IMR-90 (cell line): ENCODE measurements around the gene ZC2HC1B.
"Not testable (repeated sequence)": the region's sequence is repeated elsewhere in the genome, so short reads cannot be mapped to it uniquely, and the experiment has no call there.

Source experiments
- CEBPB ChIP-seq: IDR thresholded peaks from 2 replicates; pipeline ENCODE4 v1.6.1; 2012; ENCODE audit warnings: low read depth, low read length, improper control_type of control experiment
- CTCF ChIP-seq: conservative IDR thresholded peaks from 2 replicates; pipeline ENCODE4 v1.5.1; 2012; ENCODE audit warnings: mild to moderate bottlenecking, low read depth, low read length, improper control_type of control experiment
- FOS ChIP-seq: fragments of 150-350 bp; IDR thresholded peaks from 2 replicates; pipeline ENCODE4 v1.6.1; 2016; ENCODE audit warnings: low read depth, low read length
- MAFK ChIP-seq: IDR thresholded peaks from 2 replicates; pipeline ENCODE4 v1.6.1; 2012; ENCODE audit warnings: low read depth, low read length, improper control_type of control experiment
- MAZ ChIP-seq: IDR thresholded peaks from 2 replicates; pipeline ENCODE4 v1.6.1; 2012; ENCODE audit warnings: low read depth, mild to moderate bottlenecking, low read length, improper control_type of control experiment, moderate library complexity, borderline replicate concordance
- MXI1 ChIP-seq: IDR thresholded peaks from 2 replicates; pipeline ENCODE4 v1.6.1; 2012; ENCODE audit warnings: low read depth, mild to moderate bottlenecking, low read length, moderate library complexity, borderline replicate concordance
- POLR2A ChIP-seq: IDR thresholded peaks from 2 replicates; pipeline ENCODE4 v1.6.1; 2012; ENCODE audit warnings: mild to moderate bottlenecking, low read depth, low read length
- RAD21 ChIP-seq: IDR thresholded peaks from 2 replicates; pipeline ENCODE4 v1.6.1; 2012; ENCODE audit warnings: low read length, improper control_type of control experiment
- RCOR1 ChIP-seq: IDR thresholded peaks from 2 replicates; pipeline ENCODE4 v1.6.1; 2012; ENCODE audit warnings: mild to moderate bottlenecking, low read length, improper control_type of control experiment; ENCODE audit not compliant: insufficient replicate concordance
- RFX5 ChIP-seq: IDR thresholded peaks from 2 replicates; pipeline ENCODE4 v1.8.0; 2012; ENCODE audit warnings: low read depth, mild to moderate bottlenecking, low read length, moderate library complexity
- SMC3 ChIP-seq: fragments of 150-350 bp; IDR thresholded peaks from 2 replicates; pipeline ENCODE4 v1.6.1; 2016; ENCODE audit warnings: low read depth, mild to moderate bottlenecking, antibody characterized with exemption, low read length, moderate library complexity
- TF ChIP-seq, protein P1 (sequence below): fragments of 150-350 bp; IDR thresholded peaks from 2 replicates; pipeline ENCODE4 v1.6.1; 2017; ENCODE audit warnings: mild to moderate bottlenecking, antibody characterized with exemption, low read length, low read depth

DNA sequence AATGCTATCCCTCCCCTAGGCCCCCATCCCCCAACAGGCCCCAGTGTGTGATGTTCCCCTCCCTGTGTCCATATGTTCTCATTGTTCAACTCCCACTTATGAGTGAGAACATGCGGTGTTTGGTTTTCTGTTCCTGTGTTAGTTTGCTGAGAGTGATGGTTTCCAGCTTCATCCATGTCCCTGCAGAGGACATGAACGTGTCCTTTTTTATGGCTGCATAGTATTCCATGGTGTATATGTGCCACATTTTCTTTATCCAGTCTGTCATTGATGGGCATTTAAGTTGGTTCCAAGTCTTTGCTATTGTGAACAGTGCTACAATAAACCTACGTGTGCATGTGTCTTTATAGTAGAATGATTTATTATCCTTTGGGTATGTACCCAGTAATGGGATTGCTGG is 12.6 kb upstream of the ZC2HC1B start:
- TF ChIP-seq CEBPB, CTCF, MAZ, POLR2A, MAFK, RFX5, FOS, RCOR1, RAD21, SMC3, MXI1: not testable (repeated sequence)
- TF ChIP-seq, protein P1, sequence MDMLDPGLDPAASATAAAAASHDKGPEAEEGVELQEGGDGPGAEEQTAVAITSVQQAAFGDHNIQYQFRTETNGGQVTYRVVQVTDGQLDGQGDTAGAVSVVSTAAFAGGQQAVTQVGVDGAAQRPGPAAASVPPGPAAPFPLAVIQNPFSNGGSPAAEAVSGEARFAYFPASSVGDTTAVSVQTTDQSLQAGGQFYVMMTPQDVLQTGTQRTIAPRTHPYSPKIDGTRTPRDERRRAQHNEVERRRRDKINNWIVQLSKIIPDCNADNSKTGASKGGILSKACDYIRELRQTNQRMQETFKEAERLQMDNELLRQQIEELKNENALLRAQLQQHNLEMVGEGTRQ = not testable (repeated sequence)
